ENCODE data around the gene CMSS1. TPM values are rescaled to one million over a fixed set of nuclear protein-coding genes. Genes with fewer than 3 reads are reported as not detected.

The CMSS1 gene
- total RNA-seq, 1 experiment from 2014 or later: 64.1 TPM

DNA sequence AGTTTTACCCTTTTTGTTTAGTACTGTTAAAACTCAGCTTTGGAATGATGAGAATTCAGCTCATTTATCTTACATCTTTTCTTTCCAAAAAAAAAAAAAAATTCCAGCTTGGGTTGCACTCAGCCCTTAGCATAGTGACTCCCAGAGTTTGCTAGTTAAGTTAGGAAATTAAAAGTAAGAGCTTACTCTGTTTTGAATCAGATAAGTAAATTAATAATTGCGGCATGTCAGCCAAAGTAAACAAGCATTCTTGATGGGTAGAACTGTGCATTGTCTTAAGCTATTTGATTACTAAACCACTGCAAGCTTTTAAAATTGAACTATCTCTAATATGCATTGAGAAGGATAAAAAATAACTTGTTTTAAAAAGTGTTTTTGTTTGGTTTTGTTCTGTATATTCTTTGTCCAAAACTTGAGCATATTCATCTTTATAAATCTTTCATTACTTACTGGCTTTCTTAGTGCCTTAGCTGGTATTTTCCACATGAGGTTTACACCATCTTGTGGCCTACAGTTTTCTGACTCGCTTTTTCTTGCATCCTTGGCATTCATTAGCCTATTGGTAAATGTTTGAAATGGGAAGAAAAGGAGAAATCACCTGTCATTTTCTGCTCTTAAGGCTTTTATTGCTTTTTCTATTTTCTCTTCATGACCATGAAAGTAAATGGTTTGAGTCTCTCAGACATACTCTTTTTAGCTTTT is 189.1 kb downstream of the CMSS1 start:
- TF ChIP-seq POLR2A (IDR thresholded peaks at IDR 0.05; ENCODE audit: borderline replicate concordance, extremely low read depth, insufficient read depth, insufficient read length) (no peak), RAD21 (IDR thresholded peaks at IDR 0.05; ENCODE audit: low read depth) (0 out of 2 replicates have a peak, but pooled peaks have one; percentile 10)
- TF ChIP-seq, protein P1, sequence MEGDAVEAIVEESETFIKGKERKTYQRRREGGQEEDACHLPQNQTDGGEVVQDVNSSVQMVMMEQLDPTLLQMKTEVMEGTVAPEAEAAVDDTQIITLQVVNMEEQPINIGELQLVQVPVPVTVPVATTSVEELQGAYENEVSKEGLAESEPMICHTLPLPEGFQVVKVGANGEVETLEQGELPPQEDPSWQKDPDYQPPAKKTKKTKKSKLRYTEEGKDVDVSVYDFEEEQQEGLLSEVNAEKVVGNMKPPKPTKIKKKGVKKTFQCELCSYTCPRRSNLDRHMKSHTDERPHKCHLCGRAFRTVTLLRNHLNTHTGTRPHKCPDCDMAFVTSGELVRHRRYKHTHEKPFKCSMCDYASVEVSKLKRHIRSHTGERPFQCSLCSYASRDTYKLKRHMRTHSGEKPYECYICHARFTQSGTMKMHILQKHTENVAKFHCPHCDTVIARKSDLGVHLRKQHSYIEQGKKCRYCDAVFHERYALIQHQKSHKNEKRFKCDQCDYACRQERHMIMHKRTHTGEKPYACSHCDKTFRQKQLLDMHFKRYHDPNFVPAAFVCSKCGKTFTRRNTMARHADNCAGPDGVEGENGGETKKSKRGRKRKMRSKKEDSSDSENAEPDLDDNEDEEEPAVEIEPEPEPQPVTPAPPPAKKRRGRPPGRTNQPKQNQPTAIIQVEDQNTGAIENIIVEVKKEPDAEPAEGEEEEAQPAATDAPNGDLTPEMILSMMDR (IDR thresholded peaks at IDR 0.05 in 2 of 3, conservative IDR thresholded peaks at IDR 0.05 in 1 of 3; ENCODE audit: borderline replicate concordance in 1 of 3, insufficient read depth in 1 of 3, low read depth in 2 of 3, low read length in 2 of 3): 0 out of 6 replicates have a peak, but pooled peaks of 1 of the 3 experiments have one; percentile 5
- no peak overlapping the region for H3K9ac ChIP-seq (ENCODE audit: low read length)
- no peak for DNase-seq (ENCODE audit: low read depth, low spot score)
- H3K9me2 ChIP-seq (ENCODE audit: insufficient read depth): 0 out of 2 replicates have a peak, but pooled peaks cover 2% of the 10 kb centered on the region
- peaks cover 10 to 18% of the 10 kb centered on the region in 2 experiments for H3K4me1 ChIP-seq (ENCODE audit: control insufficient read depth in 1 of 2, insufficient read depth in 2 of 2, low read length in 2 of 2)
- no peak overlapping the region for H3K4me2 ChIP-seq (ENCODE audit: low read length)
- H3K4me3 ChIP-seq (replicated peaks in 1 of 2; ENCODE audit: low read depth in 1 of 2, low read length in 2 of 2): no peak overlapping the region
- CTCF ChIA-PET: interaction anchor here (1.2 kb wide), 1 partner anchor 175 kb away, joined by 4 read pairs; no protein-coding TSS in a partner anchor
- H4K20me1 ChIP-seq (ENCODE audit: insufficient read depth): no peaks in the 10 kb centered on the region
- no peaks in the 10 kb centered on the region for H3K79me2 ChIP-seq (ENCODE audit: insufficient read depth, low read length)
- H3K36me3 ChIP-seq (ENCODE audit: control insufficient read depth in 1 of 2, insufficient read depth in 2 of 2, low read length in 2 of 2): no peaks in the 10 kb centered on the region
- no peak for ATAC-seq
- no TSS peak for BruUV-seq (replicated peaks)
- POLR2A ChIA-PET: no interaction called here
- RAD21 ChIA-PET (ENCODE audit: low non-redundant PET in 1 of 2, low total read pairs in 2 of 2, uncharacterized antibody in 2 of 2, unreplicated experiment in 2 of 2): no interaction called here
- intact Hi-C loops (cut with micrococcal nuclease): no loop called here
- H3K27me3 ChIP-seq (ENCODE audit: insufficient read depth, low read length): no peaks in the 10 kb centered on the region
- H3K9me3 ChIP-seq (ENCODE audit: control insufficient read depth in 1 of 2, insufficient read depth in 1 of 2, low read depth in 1 of 2, low read length in 2 of 2): no peaks in the 10 kb centered on the region
- H3K27ac ChIP-seq (ENCODE audit: low read depth, low read length): no peak overlapping the region
- no peak overlapping the region for H2AFZ ChIP-seq (ENCODE audit: low read depth, low read length, poor library complexity, severe bottlenecking)

- Histone ChIP-seq H3K9ac (ENCODE audit: low read length) (no peak overlapping the region), H3K9me2 (ENCODE audit: insufficient read depth) (0 out of 2 replicates have a peak, but pooled peaks cover 2% of the 10 kb centered on the region), H4K20me1 (ENCODE audit: insufficient read depth) (no peaks in the 10 kb centered on the region), H3K27ac (ENCODE audit: low read depth, low read length) (no peak overlapping the region), H3K79me2 (ENCODE audit: insufficient read depth, low read length) (no peaks in the 10 kb centered on the region), H3K27me3 (ENCODE audit: insufficient read depth, low read length) (no peaks in the 10 kb centered on the region), H3K4me1 (ENCODE audit: control insufficient read depth in 1 of 2, insufficient read depth in 2 of 2, low read length in 2 of 2) (peaks cover 9 to 12% of the 10 kb centered on the region in 2 experiments), H3K4me3 (replicated peaks in 1 of 2; ENCODE audit: low read depth in 1 of 2, low read length in 2 of 2) (no peak overlapping the region), H2AFZ (ENCODE audit: low read depth, low read length, poor library complexity, severe bottlenecking) (no peak overlapping the region), H3K4me2 (ENCODE audit: low read length) (no peak overlapping the region), H3K36me3 (ENCODE audit: control insufficient read depth in 1 of 2, insufficient read depth in 2 of 2, low read length in 2 of 2) (no peaks in the 10 kb centered on the region), H3K9me3 (ENCODE audit: control insufficient read depth in 1 of 2, insufficient read depth in 1 of 2, low read depth in 1 of 2, low read length in 2 of 2) (no peaks in the 10 kb centered on the region)
- CTCF ChIA-PET: interaction anchor here (1.2 kb wide), 1 partner anchor 176 kb away, joined by 4 read pairs; no protein-coding TSS in a partner anchor
- RAD21 ChIA-PET (ENCODE audit: low non-redundant PET in 1 of 2, low total read pairs in 2 of 2, uncharacterized antibody in 2 of 2, unreplicated experiment in 2 of 2): no interaction called here
- no TSS peak for BruUV-seq (replicated peaks)
- TF ChIP-seq CEBPB (IDR thresholded peaks at IDR 0.05; ENCODE audit: low read depth) (no peak), SP1 (IDR thresholded peaks at IDR 0.05; ENCODE audit: low read depth) (no peak), RAD21 (IDR thresholded peaks at IDR 0.05; ENCODE audit: low read depth) (no peak), EZH2 (IDR thresholded peaks at IDR 0.05) (no peak)
- TF ChIP-seq, protein P1 (IDR thresholded peaks at IDR 0.05 in 2 of 3, conservative IDR thresholded peaks at IDR 0.05 in 1 of 3; ENCODE audit: borderline replicate concordance in 1 of 3, insufficient read depth in 1 of 3, low read depth in 2 of 3, low read length in 2 of 3): no peak
- DNase-seq (ENCODE audit: low read depth, low spot score): no peak
- ATAC-seq: no peak
- POLR2A ChIA-PET: no interaction called here
- intact Hi-C loops (cut with micrococcal nuclease): no loop called here
These were observed 189.7 kb downstream of the CMSS1 start for GRCh38 chr3:100007313-100007712.
